CD4-positive, alpha-beta memory T cell (primary cell): ENCODE data around the gene ZNF217. TPM values are rescaled to one million over a fixed set of nuclear protein-coding genes. Genes with fewer than 3 reads are reported as not detected.
"Not testable (repeated sequence)": the region's sequence is repeated elsewhere in the genome, so short reads cannot be mapped to it uniquely, and the experiment has no call there.

Source experiments
- CTCF ChIA-PET: fragments of 350-600 bp; sonication (Branson Sonifier 250); formaldehyde crosslinking; loops from one replicate; lab custom pipeline; 2021; ENCODE audit warnings: inconsistent platforms; ENCODE audit not compliant: partially characterized antibody; lab: Charles Lee
- POLR2A ChIA-PET: fragments of 350-600 bp; sonication (Branson Sonifier 250); formaldehyde crosslinking; loops from one replicate; lab custom pipeline; 2021; ENCODE audit not compliant: partially characterized antibody; lab: Charles Lee
- DNase-seq, 5 donors: peaks; one replicate each; pipeline versions ENCODE4 v3.0.0 to v3.0.0-alpha.2; 2020 to 2022; ENCODE audit warnings: mixed read lengths in 1 of 5
- H3K27ac ChIP-seq: one replicate; pipeline ENCODE4 v1.7.0; 2013; ENCODE audit warnings: low read depth, low read length
- H3K27me3 ChIP-seq: 2 replicates; pipeline ENCODE4 v1.7.0; 2013; ENCODE audit warnings: mild to moderate bottlenecking, low read length, moderate library complexity; ENCODE audit not compliant: insufficient read depth
- H3K36me3 ChIP-seq: 2 replicates; pipeline ENCODE4 v1.7.0; 2013; ENCODE audit warnings: mild to moderate bottlenecking, low read length, moderate library complexity; ENCODE audit not compliant: insufficient read depth
- H3K4me1 ChIP-seq: 2 replicates; pipeline ENCODE4 v1.7.0; 2013; ENCODE audit warnings: mild to moderate bottlenecking, low read length, moderate library complexity; ENCODE audit not compliant: insufficient read depth
- H3K4me3 ChIP-seq, 2 donors: one replicate each; pipeline ENCODE4 v1.7.0; 2013; ENCODE audit warnings: low read length in 2 of 2, mild to moderate bottlenecking in 1 of 2
- H3K9me3 ChIP-seq, 2 donors: one replicate each; pipeline ENCODE4 v1.7.0; 2013; ENCODE audit warnings: low read length in 2 of 2, control low read depth in 1 of 2; ENCODE audit not compliant: control insufficient read depth in 1 of 2
- H3K27ac Mint-ChIP-seq, 7 donors: one replicate each; pipeline ENCODE4 v1.8.0; 2020 to 2021; ENCODE audit warnings: mixed read lengths in 7 of 7, mild to moderate bottlenecking in 6 of 7, inconsistent platforms in 3 of 7, moderate library complexity in 3 of 7
- H3K27me3 Mint-ChIP-seq, 2 donors: one replicate each; pipeline ENCODE4 v1.8.0; 2020 to 2021; ENCODE audit warnings: mixed read lengths in 2 of 2
- H3K36me3 Mint-ChIP-seq, 2 donors: one replicate each; pipeline ENCODE4 v1.8.0; 2020 to 2021; ENCODE audit warnings: mixed read lengths in 2 of 2, inconsistent platforms in 1 of 2, mild to moderate bottlenecking in 1 of 2
- H3K4me1 Mint-ChIP-seq, 4 donors: one replicate each; pipeline ENCODE4 v1.8.0; 2020 to 2021; ENCODE audit warnings: mixed read lengths in 4 of 4, mild to moderate bottlenecking in 1 of 4
- H3K4me3 Mint-ChIP-seq, 8 donors: one replicate each; pipeline ENCODE4 v1.8.0; 2020 to 2021; ENCODE audit warnings: mixed read lengths in 8 of 8, mild to moderate bottlenecking in 7 of 8, moderate library complexity in 6 of 8, inconsistent platforms in 3 of 8
- H3K9me3 Mint-ChIP-seq, 8 donors: one replicate each; pipeline ENCODE4 v1.8.0; 2020 to 2021; ENCODE audit warnings: mixed read lengths in 8 of 8, mild to moderate bottlenecking in 5 of 8, inconsistent platforms in 3 of 8, moderate library complexity in 1 of 8
- intact Hi-C: fragments of 100-400 bp; cut with micrococcal nuclease; formaldehyde crosslinking; loops from one replicate; pipeline ENCODE4 v1.15.1; 2023
- polyA plus RNA-seq, 2 donors: library from polyadenylated mRNA; unstranded; fragments of 300-500 nt; fragmentation: Illumina TruSeq; gene quantifications; one replicate each; pipeline ENCODE4 v1.2.3, GENCODE V29; 2021
- total RNA-seq, 2 experiments: library from RNA; stranded (reverse); gene quantifications; one replicate each; pipeline ENCODE4 v1.2.3, GENCODE V29; 2021

ZNF217 gene
- total and polyA plus RNA-seq, 4 experiments from 2014 or later, result 11.6 to 111 (median 64.4) TPM

GRCh38 chr20:53595018-53595378 lies 1.4 kb upstream of the ZNF217 start:
- H3K4me3 Mint-ChIP-seq, result peak overlapping the region; percentile 84 to 92 (median 90)
- intact Hi-C loops, result loop anchor here (2.0 kb wide), 3 partner anchors 48 to 66 kb away; no protein-coding TSS in a partner anchor
- H3K27ac Mint-ChIP-seq, result peak overlapping the region; percentile 95 to 98 (median 96)
- Histone ChIP-seq H3K9me3 (no peaks in the 10 kb centered on the region), H3K36me3 (no peaks in the 10 kb centered on the region), H3K27me3 (no peaks in the 10 kb centered on the region), H3K27ac (peak overlapping the region; percentile 75), H3K4me3 (peak overlapping the region in 1 of 2 donors; percentile 79), H3K4me1 (peaks cover 50% of the 10 kb centered on the region)
- ChIA-PET POLR2A (interaction anchor here (0.6 to 9.6 kb wide), 35 partner anchors 8 to 594 kb away, joined by 3 to 198 read pairs (median 5); no protein-coding TSS in a partner anchor), CTCF (interaction anchor here (0.7 to 3.2 kb wide), 12 partner anchors 8 to 321 kb away, joined by 3 to 12 read pairs (median 4); no protein-coding TSS in a partner anchor)
- no peaks in the 10 kb centered on the region for H3K27me3 Mint-ChIP-seq
- H3K36me3 Mint-ChIP-seq, result peaks cover 3 to 22% of the 10 kb centered on the region in 2 donors
- peaks cover 0 to 2% (median 0%) of the 10 kb centered on the region in 8 donors for H3K9me3 Mint-ChIP-seq
- H3K4me1 Mint-ChIP-seq, result peaks cover 36 to 74% (median 49%) of the 10 kb centered on the region in 4 donors
- no peak for DNase-seq

GRCh38 chr20:53594068-53595017 lies 704 bp upstream of the ZNF217 start:
- Mint-ChIP-seq H3K27ac (peak overlapping the region; percentile 95 to 100 (median 97)), H3K9me3 (peaks cover 0 to 2% (median 0%) of the 10 kb centered on the region in 8 donors), H3K27me3 (no peaks in the 10 kb centered on the region), H3K4me3 (peak overlapping the region; percentile 84 to 97 (median 90)), H3K4me1 (peaks cover 41 to 74% (median 51%) of the 10 kb centered on the region in 4 donors), H3K36me3 (peaks cover 2 to 22% of the 10 kb centered on the region in 2 donors)
- POLR2A ChIA-PET, result interaction anchor here (0.6 to 9.6 kb wide), 39 partner anchors 8 to 593 kb away, joined by 3 to 198 read pairs (median 4); no protein-coding TSS in a partner anchor
- intact Hi-C loops, result loop anchor here (1.0 to 2.0 kb wide), 5 partner anchors 15 to 66 kb away; no protein-coding TSS in a partner anchor
- Histone ChIP-seq H3K27ac (peak overlapping the region; percentile 86), H3K9me3 (no peaks in the 10 kb centered on the region), H3K27me3 (no peaks in the 10 kb centered on the region), H3K4me1 (peaks cover 52% of the 10 kb centered on the region), H3K36me3 (no peaks in the 10 kb centered on the region), H3K4me3 (peak overlapping the region in 1 of 2 donors; percentile 79)
- CTCF ChIA-PET, result interaction anchor here (0.6 to 3.2 kb wide), 14 partner anchors 9 to 322 kb away, joined by 3 to 12 read pairs (median 4); no protein-coding TSS in a partner anchor
- DNase-seq, result peak; percentile 92 to 99 (median 96)

- peaks cover 0 to 2% (median 0%) of the 10 kb centered on the region in 8 donors for H3K9me3 Mint-ChIP-seq
- POLR2A ChIA-PET, result interaction anchor here (0.8 to 9.6 kb wide), 14 partner anchors 12 to 338 kb away, joined by 3 to 198 read pairs (median 10); no protein-coding TSS in a partner anchor
- peaks cover 33 to 72% (median 45%) of the 10 kb centered on the region in 4 donors for H3K4me1 Mint-ChIP-seq
- peak overlapping the region; percentile 84 to 98 (median 96) for H3K4me3 Mint-ChIP-seq
- peaks cover 0 to 19% of the 10 kb centered on the region in 2 donors for H3K36me3 Mint-ChIP-seq
- H3K4me1 ChIP-seq, result peaks cover 44% of the 10 kb centered on the region
- peak in 1 of 5 donors; percentile 40 for DNase-seq
- intact Hi-C loops, result no loop called here
- CTCF ChIA-PET, result interaction anchor here (2.0 to 2.2 kb wide), 2 partner anchors 10 to 21 kb away, joined by 5 to 10 read pairs; no protein-coding TSS in a partner anchor
- peak overlapping the region; percentile 36 to 58 for H3K4me3 ChIP-seq
- no peaks in the 10 kb centered on the region for H3K36me3 ChIP-seq
- H3K27ac Mint-ChIP-seq, result peak overlapping the region; percentile 93 to 100 (median 98)
- H3K9me3 ChIP-seq, result no peaks in the 10 kb centered on the region
- H3K27me3 ChIP-seq, result no peaks in the 10 kb centered on the region
- no peaks in the 10 kb centered on the region for H3K27me3 Mint-ChIP-seq
- H3K27ac ChIP-seq, result peak overlapping the region; percentile 86
Observed at GRCh38 chr20:53592992-53593465, 610 bp downstream of the ZNF217 start.

GRCh38 chr20:53592454-53592991 lies 1.1 kb downstream of the ZNF217 start:
- Mint-ChIP-seq H3K36me3 (peaks cover 0 to 19% of the 10 kb centered on the region in 2 donors), H3K4me1 (peaks cover 28 to 67% (median 41%) of the 10 kb centered on the region in 4 donors), H3K27ac (peak overlapping the region; percentile 97 to 100 (median 98)), H3K4me3 (peak overlapping the region; percentile 84 to 98 (median 96))
- H3K36me3 ChIP-seq, H3K27me3 Mint-ChIP-seq, intact Hi-C loops, H3K9me3 ChIP-seq, H3K27me3 ChIP-seq, H3K9me3 Mint-ChIP-seq: not testable (repeated sequence)
- H3K27ac ChIP-seq, result peak overlapping the region; percentile 86
- ChIA-PET CTCF (interaction anchor here (1.1 to 2.2 kb wide), 5 partner anchors 10 to 279 kb away, joined by 3 to 10 read pairs (median 4); no protein-coding TSS in a partner anchor), POLR2A (interaction anchor here (0.8 to 9.6 kb wide), 11 partner anchors 11 to 280 kb away, joined by 3 to 198 read pairs (median 12); no protein-coding TSS in a partner anchor)
- DNase-seq, result peak; percentile 52 to 66 (median 58)
- peaks cover 39% of the 10 kb centered on the region for H3K4me1 ChIP-seq
- H3K4me3 ChIP-seq, result peak overlapping the region; percentile 38 to 58

GRCh38 chr20:53591941-53592441 lies 1.6 kb downstream of the ZNF217 start:
- Mint-ChIP-seq H3K4me1 (peaks cover 27 to 67% (median 39%) of the 10 kb centered on the region in 4 donors), H3K4me3 (peak overlapping the region; percentile 84 to 98 (median 96)), H3K27ac (peak overlapping the region; percentile 97 to 100 (median 98)), H3K36me3 (peaks cover 0 to 19% of the 10 kb centered on the region in 2 donors)
- H3K36me3 ChIP-seq, H3K9me3 Mint-ChIP-seq, H3K27me3 ChIP-seq, intact Hi-C loops, H3K27me3 Mint-ChIP-seq, H3K9me3 ChIP-seq: not testable (repeated sequence)
- ChIA-PET CTCF (interaction anchor here (1.1 to 2.2 kb wide), 6 partner anchors 9 to 348 kb away, joined by 3 to 10 read pairs (median 4); no protein-coding TSS in a partner anchor), POLR2A (interaction anchor here (0.8 to 9.6 kb wide), 9 partner anchors 11 to 280 kb away, joined by 3 to 198 read pairs (median 47); no protein-coding TSS in a partner anchor)
- peak in 2 of 5 donors; percentile 19 to 40 for DNase-seq
- Histone ChIP-seq H3K27ac (peak overlapping the region; percentile 86), H3K4me1 (peaks cover 39% of the 10 kb centered on the region), H3K4me3 (peak overlapping the region; percentile 38 to 58)

- intact Hi-C loops, H3K9me3 Mint-ChIP-seq: not testable (repeated sequence)
Observed at GRCh38 chr20:53591206-53591741, 2.4 kb downstream of the ZNF217 start.

More at GRCh38 chr20:53591206-53591741, 2.4 kb downstream of the ZNF217 start:
- Mint-ChIP-seq H3K36me3 (peaks cover 0 to 20% of the 10 kb centered on the region in 2 donors), H3K4me3 (peak overlapping the region; percentile 84 to 98 (median 96)), H3K27ac (peak overlapping the region; percentile 97 to 100 (median 98)), H3K4me1 (peaks cover 28 to 67% (median 38%) of the 10 kb centered on the region in 4 donors)
- H3K27ac ChIP-seq, result peak overlapping the region; percentile 86
- CTCF ChIA-PET, result interaction anchor here (1.1 to 2.2 kb wide), 6 partner anchors 9 to 349 kb away, joined by 3 to 10 read pairs (median 4); no protein-coding TSS in a partner anchor
- not testable (repeated sequence) for H3K27me3 Mint-ChIP-seq, H3K36me3 ChIP-seq, DNase-seq, H3K9me3 ChIP-seq, H3K27me3 ChIP-seq
- H3K4me3 ChIP-seq, result peak overlapping the region; percentile 38 to 58
- POLR2A ChIA-PET, result interaction anchor here (1.1 to 9.6 kb wide), 8 partner anchors 10 to 281 kb away, joined by 4 to 198 read pairs (median 58); no protein-coding TSS in a partner anchor
- H3K4me1 ChIP-seq, result peaks cover 40% of the 10 kb centered on the region
